Epidermal melanocyte (primary cell): Measurements from ENCODE around the gene AK1.

ENCODE experiments used
- DNase-seq: peaks from one replicate; pipeline ENCODE4 v3.0.0; 2011; ENCODE audit warnings: low spot score; ENCODE audit not compliant: insufficient read length

Gene AK1

GRCh38 chr9:127822108-127822507 lies 55.4 kb downstream of the AK1 start:
- DNase-seq: no peak

GRCh38 chr9:127818574-127818973 lies 58.9 kb downstream of the AK1 start:
- DNase-seq: no peak

- DNase-seq: no peak
Observed at GRCh38 chr9:127817881-127818434, 59.5 kb downstream of the AK1 start.

- DNase-seq: no peak
Observed at GRCh38 chr9:127816728-127817127, 60.7 kb downstream of the AK1 start.
